Gastroesophageal sphincter (tissue), 3 donors: Measurements from ENCODE around the gene SGPP2.

Experiments
- CTCF ChIP-seq, 4 experiments: fragments of 200-600 bp in 2 of 4; fragments of 450-650 bp in 2 of 4; sonication (generic) in 1 of 4; IDR thresholded peaks; one replicate each; pipeline ENCODE4 v1.5.1; 2017 to 2019; ENCODE audit warnings: antibody characterized with exemption in 4 of 4, mild to moderate bottlenecking in 2 of 4, moderate library complexity in 2 of 4
- POLR2A ChIP-seq, 2 donors: fragments of 450-650 bp; IDR thresholded peaks; one replicate each; pipeline ENCODE4 v1.6.1; 2017; ENCODE audit warnings: antibody characterized with exemption in 2 of 2, mild to moderate bottlenecking in 2 of 2, moderate library complexity in 1 of 2
- POLR2AphosphoS5 ChIP-seq: sonication (generic); formaldehyde crosslinking; IDR thresholded peaks from one replicate; pipeline ENCODE4 v1.6.1; 2017; ENCODE audit warnings: antibody characterized with exemption

- no peak for TF ChIP-seq CTCF (IDR thresholded peaks at IDR 0.05)
- TF ChIP-seq POLR2A (IDR thresholded peaks at IDR 0.05), result no peak
- TF ChIP-seq POLR2AphosphoS5, result no peak
These were observed 122.7 kb downstream of the SGPP2 start for GRCh38 chr2:222547083-222547482.
